ENCODE data around the gene DCST2.

Gene DCST2

DNA sequence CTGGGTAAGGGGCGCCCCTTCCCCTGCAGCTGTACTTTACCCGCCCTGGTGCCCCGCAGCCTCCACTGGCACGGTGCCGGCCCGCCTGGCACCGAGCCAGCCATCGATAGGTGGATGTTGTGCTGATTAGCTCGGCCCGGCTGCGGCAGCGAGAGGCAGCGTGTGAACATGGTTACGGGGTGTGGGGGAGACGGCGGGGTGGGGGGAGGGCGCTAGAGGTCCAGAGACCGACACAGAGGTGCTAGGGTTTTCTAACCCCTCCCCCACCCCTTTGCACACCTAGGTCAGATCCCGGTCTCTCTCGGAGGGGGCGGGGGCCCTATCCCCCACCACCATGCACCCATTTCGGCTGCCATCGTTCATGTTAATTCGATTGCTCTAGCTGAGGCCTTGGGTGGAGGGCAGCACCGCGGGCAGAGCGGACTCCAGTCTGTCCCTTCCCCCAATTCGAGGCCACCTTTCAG is 36.6 kb upstream of the DCST2 start:
- DNase-seq (ENCODE audit: insufficient read length, low spot score) (no peak), FAIRE-seq (no peak)

DNA sequence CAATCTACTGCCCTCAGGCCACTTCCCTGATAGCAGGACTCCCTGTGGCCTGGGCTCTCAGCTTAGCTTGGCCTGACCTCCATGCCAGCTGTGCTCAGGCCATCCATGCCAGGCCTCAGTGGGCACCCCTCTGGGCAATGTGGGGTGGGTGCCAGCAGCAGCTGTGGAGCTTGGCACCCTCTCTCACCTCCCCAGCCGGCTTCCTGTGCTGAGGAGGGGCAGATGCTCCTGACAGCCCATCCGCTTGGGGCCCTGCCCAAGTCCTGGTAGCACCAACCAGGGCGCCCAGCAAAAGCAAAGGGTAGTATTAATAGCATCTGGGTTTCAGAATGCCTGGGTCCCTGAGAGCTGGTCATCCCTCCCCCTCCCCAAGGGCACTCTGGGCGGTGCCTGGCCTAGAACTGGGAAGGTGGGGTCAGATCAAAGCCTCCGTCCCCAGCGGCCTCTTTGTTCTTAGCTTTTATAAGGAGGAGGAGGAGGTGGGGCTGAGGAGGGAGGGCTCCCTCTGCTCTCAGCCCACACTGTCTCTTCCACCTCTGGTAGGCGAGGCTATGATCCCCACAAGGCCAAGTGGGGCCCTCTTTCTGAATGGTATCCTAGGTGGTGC is 36.1 kb upstream of the DCST2 start:
- no peak for DNase-seq (ENCODE audit: insufficient read length, low spot score)
- FAIRE-seq: no peak

DNA sequence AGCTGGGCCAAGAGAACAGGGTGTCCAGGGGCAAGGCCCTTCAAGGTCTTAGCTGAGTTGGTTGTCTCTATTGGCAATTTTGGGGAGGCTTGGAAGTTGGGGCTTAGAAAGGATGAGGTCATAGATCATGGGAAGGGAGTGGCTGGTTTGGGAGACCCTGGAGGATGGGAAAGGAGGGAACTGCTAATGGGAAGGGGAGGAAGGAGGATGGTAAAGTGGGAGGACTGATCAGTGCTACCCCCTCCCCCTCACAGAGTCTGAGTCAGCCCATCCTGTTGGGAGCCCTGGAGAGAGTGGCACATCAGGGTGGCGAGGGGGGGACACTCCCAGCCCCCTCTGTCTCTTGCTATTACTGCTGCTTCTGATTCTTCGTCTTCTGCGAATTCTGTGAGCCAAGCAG is 35.0 kb upstream of the DCST2 start:
- FAIRE-seq: no peak
- DNase-seq (ENCODE audit: insufficient read length, low spot score): no peak

DNA sequence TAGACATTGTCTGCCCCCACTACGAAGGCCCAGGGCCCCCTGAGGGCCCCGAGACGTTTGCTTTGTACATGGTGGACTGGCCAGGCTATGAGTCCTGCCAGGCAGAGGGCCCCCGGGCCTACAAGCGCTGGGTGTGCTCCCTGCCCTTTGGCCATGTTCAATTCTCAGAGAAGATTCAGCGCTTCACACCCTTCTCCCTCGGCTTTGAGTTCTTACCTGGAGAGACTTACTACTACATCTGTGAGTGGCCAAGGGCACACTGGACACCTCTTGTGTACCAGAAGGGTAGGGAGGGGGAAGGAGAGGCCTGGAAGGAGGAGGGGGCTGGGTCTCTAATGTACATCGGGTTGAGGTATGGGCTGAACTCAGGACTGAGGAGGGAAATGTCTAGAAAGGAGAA is 33.2 kb upstream of the DCST2 start:
- FAIRE-seq: no peak
- DNase-seq (ENCODE audit: insufficient read length, low spot score): no peak

DNA sequence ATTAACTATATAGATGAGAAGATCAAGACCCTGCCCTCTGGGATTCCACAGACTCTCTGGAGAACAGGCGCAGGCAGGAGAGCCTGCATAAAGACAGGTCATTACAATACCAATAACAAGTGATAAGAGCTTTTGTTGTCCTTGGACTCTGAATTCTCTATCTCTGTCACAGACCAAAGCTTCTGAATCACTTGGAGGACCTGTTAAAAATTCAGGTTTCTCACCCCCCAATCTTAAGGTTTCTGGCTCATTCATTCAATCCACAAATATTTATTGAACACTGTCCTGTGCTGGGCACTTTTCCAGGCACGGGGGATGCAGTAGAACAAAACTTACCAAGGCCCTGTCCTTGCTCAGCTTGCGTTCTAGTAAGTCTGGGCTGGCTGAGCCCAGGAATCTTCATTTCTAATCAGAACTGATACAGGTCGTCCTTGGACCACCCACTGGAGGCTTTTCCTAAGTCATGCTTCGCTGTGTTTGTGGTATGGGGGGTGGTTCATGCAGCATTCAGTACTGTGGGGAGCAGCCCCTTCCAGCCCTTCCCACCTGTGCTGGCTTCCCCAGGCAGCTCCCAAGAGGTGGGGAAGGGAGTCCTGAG is 31.4 kb upstream of the DCST2 start:
- FAIRE-seq (no peak), DNase-seq (ENCODE audit: insufficient read length, low spot score) (no peak)

DNA sequence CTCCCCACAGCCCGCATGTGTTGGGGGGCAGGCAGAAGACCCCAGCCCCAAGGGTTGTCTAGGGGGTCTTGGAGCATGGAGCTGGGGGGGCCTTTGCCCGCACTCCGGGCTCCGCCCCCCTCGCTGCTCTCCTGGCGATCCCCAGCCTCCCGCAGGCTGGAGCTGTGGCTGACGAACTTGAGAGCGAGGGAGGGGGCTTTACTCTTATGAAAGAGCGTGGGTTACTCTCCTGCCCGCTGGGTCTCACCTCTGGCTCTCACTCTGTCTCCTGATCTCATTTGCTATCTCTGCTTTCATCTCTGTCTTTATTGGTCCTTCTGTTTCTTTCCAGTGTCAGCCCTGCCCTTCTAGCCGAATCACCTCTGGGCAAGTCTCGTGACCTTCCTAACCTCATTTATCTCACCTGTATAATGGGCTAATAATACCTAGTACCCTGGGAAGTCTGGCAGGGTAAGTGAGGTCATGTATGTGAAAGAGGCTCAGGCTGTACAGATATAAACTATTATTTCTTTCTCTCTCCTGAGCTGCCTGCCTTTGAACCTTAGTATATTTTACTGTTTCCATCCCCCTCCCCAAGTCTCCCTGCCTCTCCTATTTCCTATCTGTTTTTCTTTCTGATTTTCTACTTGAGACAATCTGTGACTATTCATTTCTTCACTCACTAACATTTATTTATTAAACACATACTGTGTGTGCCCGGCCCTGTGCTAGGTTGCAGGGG is 30.7 kb upstream of the DCST2 start:
- no peak for DNase-seq (ENCODE audit: insufficient read length, low spot score)
- peak; percentile 87 for FAIRE-seq

DNA sequence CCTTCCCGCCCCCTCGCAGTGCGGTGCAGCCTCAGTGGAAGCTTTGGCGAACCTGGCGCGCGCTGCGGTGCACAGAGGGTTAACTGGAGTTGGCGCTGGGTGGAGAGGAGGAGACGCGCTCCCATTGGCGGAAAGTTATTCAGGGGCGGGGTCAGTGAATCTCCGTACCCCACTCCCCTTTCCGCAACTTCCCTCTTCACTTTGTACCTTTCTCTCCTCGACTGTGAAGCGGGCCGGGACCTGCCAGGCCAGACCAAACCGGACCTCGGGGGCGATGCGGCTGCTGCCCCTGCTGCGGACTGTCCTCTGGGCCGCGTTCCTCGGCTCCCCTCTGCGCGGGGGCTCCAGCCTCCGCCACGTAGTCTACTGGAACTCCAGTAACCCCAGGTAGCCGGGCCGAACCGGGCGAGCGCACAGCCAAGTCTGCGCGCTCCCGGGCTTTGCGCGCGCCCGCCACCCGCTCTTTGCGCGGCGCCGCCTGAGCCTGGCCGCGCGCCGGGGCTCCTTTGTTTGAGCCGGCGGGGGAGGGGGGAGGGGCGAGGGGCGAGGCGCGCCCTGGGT is 30.0 kb upstream of the DCST2 start, which contains the start of gene EFNA4:
Gene EFNA4 (plus strand): TSS at position 191 of the 561 bp plus-strand sequence. CDS start 84 bp downstream, at position 275.
- DNase-seq (ENCODE audit: insufficient read length, low spot score): peak; percentile 92
- FAIRE-seq: peak; percentile 96

DNA sequence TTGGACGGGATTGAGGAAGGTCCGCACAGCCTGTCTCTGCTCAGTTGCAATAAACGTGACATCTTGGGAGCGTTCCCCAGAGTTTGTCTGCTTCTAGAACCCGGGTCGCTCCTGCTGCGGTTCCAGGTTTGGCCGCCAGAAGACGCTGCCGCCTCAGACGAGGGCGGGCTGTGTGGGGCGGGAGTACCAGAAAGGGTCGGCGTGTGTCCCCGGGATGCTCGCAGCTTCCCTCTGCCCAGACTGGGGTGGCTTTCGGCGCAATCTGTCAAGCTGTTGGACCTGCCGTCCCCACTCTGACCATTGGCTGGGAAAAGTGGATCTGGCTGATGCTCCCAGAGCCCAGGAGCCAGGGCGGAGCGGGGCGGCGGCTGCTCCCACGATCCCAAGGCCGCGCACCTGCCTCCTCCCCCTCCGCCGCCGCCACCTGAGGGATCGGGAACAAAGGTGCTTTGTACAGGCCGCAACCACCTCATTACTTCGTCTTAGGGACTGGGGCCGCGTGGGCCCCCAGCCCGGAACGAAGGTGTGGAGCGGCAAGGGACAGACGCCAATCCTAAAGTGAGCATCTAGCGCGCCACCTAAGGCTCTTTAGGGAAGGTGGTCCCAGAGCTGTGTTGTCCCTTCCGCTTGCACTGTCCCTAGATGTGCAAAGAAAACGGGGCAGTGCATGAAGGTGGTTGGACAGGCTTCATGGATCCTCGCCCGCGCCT is 29.3 kb upstream of the DCST2 start:
- FAIRE-seq (no peak), DNase-seq (ENCODE audit: insufficient read length, low spot score) (peak; percentile 72)

DNA sequence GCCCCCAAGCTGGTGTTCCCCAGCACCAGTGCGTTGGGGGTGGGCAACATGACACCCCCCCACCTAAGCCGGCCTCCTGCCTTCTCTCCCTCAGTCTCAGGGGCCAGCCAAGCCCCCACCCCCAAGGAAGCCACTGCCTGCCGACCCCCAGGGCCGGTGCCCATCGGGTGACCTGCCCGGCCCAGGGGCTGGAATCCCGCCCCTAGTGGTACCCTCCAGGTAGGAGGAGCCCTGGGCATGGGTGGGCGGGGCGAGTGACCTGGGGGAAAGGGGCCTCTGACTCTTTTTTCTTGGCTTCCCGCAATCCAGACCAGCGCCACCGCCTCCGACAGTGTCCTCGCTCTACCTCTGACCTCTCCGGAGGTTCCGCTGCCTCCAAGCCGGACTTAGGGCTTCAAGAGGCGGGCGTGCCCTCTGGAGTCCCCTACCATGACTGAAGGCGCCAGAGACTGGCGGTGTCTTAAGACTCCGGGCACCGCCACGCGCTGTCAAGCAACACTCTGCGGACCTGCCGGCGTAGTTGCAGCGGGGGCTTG is 28.6 kb upstream of the DCST2 start:
- no peak for FAIRE-seq

DNA sequence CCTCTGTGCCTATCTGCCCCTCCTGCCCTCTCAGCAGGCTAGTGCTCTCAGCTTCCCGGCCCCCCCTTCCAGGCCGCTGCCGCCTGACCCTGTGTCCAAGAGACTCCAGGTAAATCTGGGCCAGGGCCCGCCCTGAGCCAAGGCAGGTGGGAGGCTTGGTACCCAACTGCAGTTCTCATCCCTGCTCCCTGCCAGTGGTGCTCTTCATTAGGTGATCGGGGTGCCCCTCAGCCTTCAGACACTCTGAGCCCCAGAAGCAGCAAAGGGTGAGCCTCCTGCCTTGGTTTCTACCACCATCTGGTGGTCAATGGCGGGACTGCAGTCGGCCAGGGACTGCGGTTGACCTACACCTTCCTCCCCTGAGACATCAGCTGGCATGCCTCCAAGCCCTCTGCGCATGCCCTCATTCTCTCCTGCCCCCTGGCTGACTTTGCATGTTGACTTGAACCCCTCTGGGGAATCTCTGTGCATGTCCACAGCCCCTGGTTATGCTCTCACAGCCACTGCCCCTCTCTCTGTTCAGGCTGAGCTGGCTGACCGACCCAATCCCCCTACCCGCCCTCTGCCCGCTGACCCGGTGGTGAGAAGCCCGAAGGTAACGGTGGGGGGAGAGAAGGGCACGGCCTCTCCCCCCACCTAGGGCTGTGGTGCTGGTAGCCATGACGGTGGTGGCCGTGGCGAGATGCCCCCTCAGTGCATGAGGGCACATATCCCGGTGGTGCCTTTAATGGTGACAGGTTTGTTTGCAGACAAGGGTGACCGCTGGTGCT is 28.0 kb upstream of the DCST2 start:
- DNase-seq (ENCODE audit: insufficient read length, low spot score) (peak; percentile 94), FAIRE-seq (peak; percentile 99)

More for the DNA sequence above, 28.6 kb upstream of the DCST2 start:
- no peak for DNase-seq (ENCODE audit: insufficient read length, low spot score)

DNA sequence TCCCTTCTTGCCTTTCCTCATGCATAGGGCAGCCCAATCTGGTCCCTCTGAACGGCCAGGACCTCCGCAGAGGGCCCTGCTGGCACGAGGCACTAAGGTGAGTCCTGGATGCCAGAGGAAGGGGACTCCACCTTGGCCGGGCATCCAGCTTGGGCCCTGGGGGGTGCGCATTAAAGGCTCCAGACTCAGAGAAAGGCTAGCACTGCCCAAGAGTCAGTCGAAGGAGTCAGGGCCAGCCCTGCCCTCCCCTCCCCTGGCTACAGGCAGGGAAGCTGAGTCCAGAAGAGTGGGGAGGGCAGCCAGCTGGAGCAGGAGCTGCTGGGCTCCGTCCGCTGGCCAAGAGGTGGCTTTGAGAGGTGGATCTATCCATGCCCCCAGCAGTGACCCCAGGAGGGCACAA is 27.2 kb upstream of the DCST2 start:
- no peak for FAIRE-seq
- no peak for DNase-seq (ENCODE audit: insufficient read length, low spot score)

DNA sequence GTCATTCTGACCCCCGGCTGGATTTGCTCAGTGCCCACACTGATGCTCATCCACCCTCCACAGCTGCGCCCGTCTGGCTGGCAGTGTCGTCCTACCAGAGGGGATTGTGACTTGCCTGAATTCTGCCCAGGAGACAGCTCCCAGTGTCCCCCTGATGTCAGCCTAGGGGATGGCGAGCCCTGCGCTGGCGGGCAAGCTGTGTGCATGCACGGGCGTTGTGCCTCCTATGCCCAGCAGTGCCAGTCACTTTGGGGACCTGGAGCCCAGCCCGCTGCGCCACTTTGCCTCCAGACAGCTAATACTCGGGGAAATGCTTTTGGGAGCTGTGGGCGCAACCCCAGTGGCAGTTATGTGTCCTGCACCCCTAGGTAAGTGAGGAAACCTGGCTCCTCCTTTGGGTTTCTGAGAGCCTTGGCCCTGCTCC is 24.2 kb upstream of the DCST2 start:
- no peak for FAIRE-seq

DNA sequence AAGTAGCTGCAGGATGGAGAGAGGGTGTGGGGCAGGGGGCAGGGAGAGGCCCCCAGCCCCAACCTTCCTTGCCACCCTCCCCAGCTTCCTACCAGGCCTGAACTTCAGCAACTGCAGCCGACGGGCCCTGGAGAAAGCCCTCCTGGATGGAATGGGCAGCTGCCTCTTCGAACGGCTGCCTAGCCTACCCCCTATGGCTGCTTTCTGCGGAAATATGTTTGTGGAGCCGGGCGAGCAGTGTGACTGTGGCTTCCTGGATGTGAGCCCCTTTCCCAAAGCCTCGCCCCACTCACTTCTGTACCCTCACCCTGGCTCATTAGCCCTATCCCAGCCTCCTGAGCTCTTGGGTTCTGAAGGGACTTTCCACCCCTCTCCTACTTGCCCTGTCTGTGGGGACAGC is 23.5 kb upstream of the DCST2 start:
- DNase-seq (ENCODE audit: insufficient read length, low spot score): no peak
- FAIRE-seq: no peak

More for the DNA sequence above, 24.2 kb upstream of the DCST2 start:
- DNase-seq (ENCODE audit: insufficient read length, low spot score): no peak

DNA sequence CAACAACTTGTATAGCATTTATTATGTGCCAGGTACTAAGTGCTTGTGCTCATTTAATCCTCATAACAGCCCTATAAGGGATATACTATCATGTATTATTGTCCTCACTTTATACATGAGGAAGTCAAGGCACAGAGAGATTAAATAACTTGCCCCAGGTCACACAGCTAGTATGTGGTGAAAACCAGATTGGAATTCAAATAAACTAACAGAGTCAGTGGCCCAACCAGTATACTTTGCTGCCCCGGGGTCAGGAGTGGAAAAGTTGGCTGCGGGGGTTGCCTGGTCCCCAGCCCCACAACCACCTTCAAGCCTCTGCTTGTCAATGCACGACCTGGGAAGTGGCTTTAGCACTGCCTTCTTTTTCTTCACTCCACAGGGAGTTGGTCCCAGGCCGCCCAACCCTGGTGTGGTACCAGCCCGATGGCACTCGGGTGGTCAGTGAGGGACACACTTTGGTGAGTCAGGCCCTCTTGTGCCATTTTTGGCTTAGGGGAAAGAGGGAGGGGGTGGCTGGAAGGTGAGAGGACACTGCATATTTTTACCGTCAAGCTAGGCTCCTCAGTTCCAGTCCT is 20.0 kb upstream of the DCST2 start:
- DNase-seq (ENCODE audit: insufficient read length, low spot score) (no peak), FAIRE-seq (no peak)

DNA sequence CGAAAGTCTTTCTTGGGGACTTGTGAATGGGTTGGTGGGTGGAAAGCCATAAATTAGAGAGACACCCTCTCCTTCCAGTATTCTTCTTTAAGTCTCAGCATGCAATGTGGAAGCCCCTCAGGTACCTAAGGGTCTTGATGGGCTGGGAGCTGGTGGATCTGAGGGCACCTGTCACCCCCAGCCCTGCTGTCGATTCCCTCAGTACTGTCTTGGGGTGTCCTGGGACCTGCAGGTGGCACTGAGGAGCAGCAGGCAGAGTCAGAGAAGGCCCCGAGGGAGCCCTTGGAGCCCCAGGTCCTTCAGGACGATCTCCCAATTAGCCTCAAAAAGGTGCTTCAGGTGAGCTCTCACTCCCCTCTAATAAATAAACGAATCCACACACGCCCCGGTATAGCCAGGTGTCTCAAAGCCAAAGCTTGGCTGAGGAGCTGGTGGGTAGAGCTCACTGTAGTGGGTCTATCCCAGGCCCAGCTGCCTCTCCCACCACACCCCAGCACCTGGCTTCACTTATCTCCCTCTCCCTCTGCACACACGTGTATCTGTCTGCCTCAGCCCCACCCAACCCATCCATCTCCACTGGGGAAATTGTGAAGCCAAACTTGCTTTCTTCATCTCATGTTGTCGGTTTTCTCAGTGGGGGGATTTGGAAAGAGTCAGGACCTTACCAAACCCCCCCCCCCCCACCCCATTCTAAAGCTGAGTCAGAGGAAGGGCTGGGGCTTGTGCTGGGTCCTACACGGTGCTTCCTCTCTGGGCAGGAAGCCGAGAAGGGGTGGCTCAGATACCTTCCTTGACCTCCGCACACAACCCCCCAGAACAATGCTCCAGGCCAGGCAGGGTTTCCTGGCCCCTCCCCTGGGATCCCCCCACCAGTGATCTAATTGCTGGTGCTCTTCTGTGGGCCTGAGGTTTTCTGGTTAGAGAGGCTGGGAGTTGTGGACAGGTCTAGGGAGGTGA is 19.1 kb upstream of the DCST2 start:
- DNase-seq (ENCODE audit: insufficient read length, low spot score) (peak; percentile 48), FAIRE-seq (no peak)

DNA sequence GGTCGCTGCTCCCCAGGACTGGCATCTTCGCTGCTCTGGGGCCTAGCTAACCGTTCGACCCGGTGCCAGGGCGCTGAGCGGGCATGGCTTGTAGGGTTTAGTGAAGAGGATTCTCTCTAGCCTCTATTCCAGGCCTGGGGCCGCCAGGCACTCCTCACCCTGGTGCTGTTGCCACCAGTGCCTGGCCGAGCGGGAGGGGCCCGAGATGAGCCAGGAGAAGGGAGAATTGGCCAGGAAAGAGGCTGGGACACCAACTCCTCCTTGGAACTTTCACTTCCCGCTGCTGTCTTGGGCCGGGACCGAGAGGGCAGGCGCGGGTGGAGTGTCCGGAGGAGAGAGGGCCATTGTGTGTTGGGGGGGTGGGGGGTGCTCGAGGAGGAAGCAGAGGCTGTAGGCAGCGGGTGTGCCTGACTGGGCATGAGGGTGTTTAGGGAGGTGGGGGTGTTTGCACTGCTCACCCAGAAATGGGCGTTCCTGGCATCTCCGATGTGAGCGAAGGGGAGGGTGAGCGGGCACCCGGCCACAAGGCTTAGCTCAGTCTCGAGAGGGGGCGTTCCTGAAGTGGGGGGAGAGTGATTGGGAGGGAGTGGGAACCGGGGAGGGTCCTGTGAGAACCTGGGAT is 18.3 kb upstream of the DCST2 start:
- FAIRE-seq (no peak), DNase-seq (ENCODE audit: insufficient read length, low spot score) (peak; percentile 44)

DNA sequence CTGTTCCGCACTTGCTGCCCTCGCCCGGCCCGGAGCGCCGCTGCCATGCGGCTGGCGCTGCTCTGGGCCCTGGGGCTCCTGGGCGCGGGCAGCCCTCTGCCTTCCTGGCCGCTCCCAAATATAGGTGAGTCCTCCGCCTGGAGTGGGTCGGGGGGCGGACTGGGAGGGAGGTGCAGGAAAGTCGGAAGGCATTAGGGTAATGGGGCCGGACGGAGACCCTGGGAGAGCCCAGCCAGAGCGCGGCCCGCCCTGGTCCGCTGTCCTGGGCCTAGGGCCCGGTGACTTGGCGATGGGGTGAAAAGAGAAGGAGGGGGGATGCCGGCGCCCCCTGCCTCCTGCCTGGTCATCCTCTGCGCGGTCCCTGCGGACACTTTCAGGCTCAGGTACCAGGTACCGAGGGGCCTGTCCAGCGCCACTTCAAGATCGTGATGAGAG is 17.8 kb upstream of the DCST2 start:
- FAIRE-seq (no peak), DNase-seq (ENCODE audit: insufficient read length, low spot score) (no peak)

Data from GM19239 (cell line).